ENCODE data around the gene PRXL2B. TPM values are rescaled to one million over a fixed set of nuclear protein-coding genes. Genes with fewer than 3 reads are reported as not detected.

The PRXL2B gene
- total RNA-seq, 1 experiment from 2014 or later: 32.2 TPM

- TF ChIP-seq, protein P1, sequence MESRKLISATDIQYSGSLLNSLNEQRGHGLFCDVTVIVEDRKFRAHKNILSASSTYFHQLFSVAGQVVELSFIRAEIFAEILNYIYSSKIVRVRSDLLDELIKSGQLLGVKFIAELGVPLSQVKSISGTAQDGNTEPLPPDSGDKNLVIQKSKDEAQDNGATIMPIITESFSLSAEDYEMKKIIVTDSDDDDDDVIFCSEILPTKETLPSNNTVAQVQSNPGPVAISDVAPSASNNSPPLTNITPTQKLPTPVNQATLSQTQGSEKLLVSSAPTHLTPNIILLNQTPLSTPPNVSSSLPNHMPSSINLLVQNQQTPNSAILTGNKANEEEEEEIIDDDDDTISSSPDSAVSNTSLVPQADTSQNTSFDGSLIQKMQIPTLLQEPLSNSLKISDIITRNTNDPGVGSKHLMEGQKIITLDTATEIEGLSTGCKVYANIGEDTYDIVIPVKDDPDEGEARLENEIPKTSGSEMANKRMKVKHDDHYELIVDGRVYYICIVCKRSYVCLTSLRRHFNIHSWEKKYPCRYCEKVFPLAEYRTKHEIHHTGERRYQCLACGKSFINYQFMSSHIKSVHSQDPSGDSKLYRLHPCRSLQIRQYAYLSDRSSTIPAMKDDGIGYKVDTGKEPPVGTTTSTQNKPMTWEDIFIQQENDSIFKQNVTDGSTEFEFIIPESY (IDR thresholded peaks at IDR 0.05; ENCODE audit: extremely low read depth, insufficient replicate concordance, low read length): no peak
Observed at GRCh38 chr1:2537784-2538115, 48.8 kb upstream of the PRXL2B start (continued).

GRCh38 chr1:2538376-2538775 is 48.2 kb upstream of the PRXL2B start:
- DNase-seq (ENCODE audit: low read depth, low spot score): no peak
- TF ChIP-seq, protein P2, sequence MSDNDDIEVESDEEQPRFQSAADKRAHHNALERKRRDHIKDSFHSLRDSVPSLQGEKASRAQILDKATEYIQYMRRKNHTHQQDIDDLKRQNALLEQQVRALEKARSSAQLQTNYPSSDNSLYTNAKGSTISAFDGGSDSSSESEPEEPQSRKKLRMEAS (IDR thresholded peaks at IDR 0.05): no peak
- TF ChIP-seq JUND (IDR thresholded peaks at IDR 0.05) (no peak), REST (IDR thresholded peaks at IDR 0.05; ENCODE audit: low read depth) (no peak)
- no peak for ATAC-seq
- Histone ChIP-seq H4K20me1 (ENCODE audit: insufficient read depth) (no peaks in the 10 kb centered on the region), H2AFZ (ENCODE audit: low read depth, low read length, poor library complexity, severe bottlenecking) (no peak overlapping the region), H3K9me3 (ENCODE audit: control insufficient read depth in 1 of 2, insufficient read depth in 1 of 2, low read depth in 1 of 2, low read length in 2 of 2) (no peaks in the 10 kb centered on the region), H3K4me3 (replicated peaks in 1 of 2; ENCODE audit: low read depth in 1 of 2, low read length in 2 of 2) (no peak overlapping the region), H3K9ac (ENCODE audit: low read length) (no peak overlapping the region), H3K36me3 (ENCODE audit: control insufficient read depth in 1 of 2, insufficient read depth in 2 of 2, low read length in 2 of 2) (no peaks in the 10 kb centered on the region), H3K4me1 (ENCODE audit: control insufficient read depth in 1 of 2, insufficient read depth in 2 of 2, low read length in 2 of 2) (peaks cover 12 to 31% of the 10 kb centered on the region in 2 experiments; a peak in 3 of 4 replicates), H3K4me2 (ENCODE audit: low read length) (no peak overlapping the region), H3K27ac (ENCODE audit: low read depth, low read length) (no peak overlapping the region), H3K27me3 (ENCODE audit: insufficient read depth, low read length) (no peaks in the 10 kb centered on the region), H3K9me2 (ENCODE audit: insufficient read depth) (no peaks in the 10 kb centered on the region), H3K79me2 (ENCODE audit: insufficient read depth, low read length) (no peaks in the 10 kb centered on the region)
- no TSS peak for BruUV-seq (replicated peaks)
- ChIA-PET POLR2A (no interaction called here), RAD21 (ENCODE audit: low non-redundant PET in 1 of 2, low total read pairs in 2 of 2, uncharacterized antibody in 2 of 2, unreplicated experiment in 2 of 2) (no interaction called here), CTCF (no interaction called here)
- intact Hi-C loops (cut with micrococcal nuclease): no loop called here

All from HCT116 (cell line).